HCT116 (cell line): ENCODE measurements around the gene CPT1A. TPM values are rescaled to one million over a fixed set of nuclear protein-coding genes. Genes with fewer than 3 reads are reported as not detected.

ENCODE experiments used
- ATAC-seq: fragments of 200-7000 bp; cut with Tn5 transposase; 2 replicates; pipeline ENCODE4 v1.9.1; 2020; ENCODE audit warnings: mild to moderate bottlenecking, moderate library complexity
- BruUV-seq: library from RNA; stranded (reverse); fragments of 400-500 nt; replicated peaks from 2 replicates; lab custom pipeline; 2021; lab: Mats Ljungman, UMichigan
- CTCF ChIA-PET: fragments of 300-600 bp; sonication (Branson Sonifier 250); formaldehyde crosslinking; loops from one replicate; lab custom pipeline; 2021; ENCODE audit warnings: antibody characterized with exemption; lab: Charles Lee
- POLR2A ChIA-PET: fragments of 300-600, 350-600 bp; sonication (Branson Sonifier 250); formaldehyde crosslinking; loops from one replicate; lab custom pipeline; 2021; ENCODE audit warnings: antibody characterized with exemption; lab: Charles Lee
- RAD21 ChIA-PET, 2 experiments: fragments of 300-600 bp; sonication (Branson Sonifier 250); formaldehyde crosslinking; loops; one replicate each; lab custom pipeline; 2023; ENCODE audit warnings: low total read pairs in 2 of 2; ENCODE audit not compliant: uncharacterized antibody in 2 of 2, unreplicated experiment in 2 of 2, low non-redundant PET in 1 of 2; lab: Charles Lee
- DNase-seq: peaks from one replicate; pipeline ENCODE4 v3.0.0-alpha.2; 2010; ENCODE audit warnings: low read depth, low spot score
- H2AFZ ChIP-seq: fragments of 200-600 bp; shearing (Covaris generic), sonication (generic); 2 replicates; pipeline ENCODE4 v1.6.1; 2017; ENCODE audit warnings: low read depth, mixed run types, mixed read lengths, antibody characterized with exemption, low read length; ENCODE audit not compliant: poor library complexity, severe bottlenecking
- H3K27ac ChIP-seq: 2 replicates; pipeline ENCODE4 v1.5.1; 2012; ENCODE audit warnings: low read depth, low read length
- H3K27me3 ChIP-seq: fragments of 200-600 bp; sonication (generic); 2 replicates; pipeline ENCODE4 v1.6.1; 2016; ENCODE audit warnings: mixed run types, low read length, mixed read lengths; ENCODE audit not compliant: insufficient read depth
- H3K36me3 ChIP-seq, 2 experiments: fragments of 200-500 bp in 1 of 2; fragments of 200-600 bp in 1 of 2; sonication (Bioruptor generic) in 1 of 2; sonication (generic) in 1 of 2; 2 replicates each; pipeline versions ENCODE4 v1.5.1 to v1.6.1; 2014 to 2016; ENCODE audit warnings: low read length in 2 of 2, inconsistent platforms in 1 of 2, mixed read lengths in 1 of 2, mixed run types in 1 of 2; ENCODE audit not compliant: insufficient read depth in 2 of 2, control insufficient read depth in 1 of 2
- H3K4me1 ChIP-seq, 2 experiments: fragments of 200-600 bp in 1 of 2; sonication (generic) in 1 of 2; 2 replicates each; pipeline versions ENCODE4 v1.5.1 to v1.6.1; 2012 to 2017; ENCODE audit warnings: low read length in 2 of 2, inconsistent platforms in 1 of 2, mild to moderate bottlenecking in 1 of 2, mixed read lengths in 1 of 2, mixed run types in 1 of 2, moderate library complexity in 1 of 2; ENCODE audit not compliant: insufficient read depth in 2 of 2, control insufficient read depth in 1 of 2
- H3K4me2 ChIP-seq: fragments of 200-600 bp; sonication (generic); 2 replicates; pipeline ENCODE4 v1.6.1; 2017; ENCODE audit warnings: mixed run types, low read length, mixed read lengths
- H3K4me3 ChIP-seq, 2 experiments: fragments of 200-600 bp in 1 of 2; sonication (generic) in 1 of 2; replicated peaks in 1 of 2; 2 replicates each; pipeline ENCODE4 v1.5.1; 2011 to 2016; ENCODE audit warnings: low read length in 2 of 2, control low read depth in 1 of 2, low read depth in 1 of 2, mild to moderate bottlenecking in 1 of 2, mixed read lengths in 1 of 2, mixed run types in 1 of 2
- H3K79me2 ChIP-seq: fragments of 200-600 bp; sonication (generic); 2 replicates; pipeline ENCODE4 v1.6.1; 2017; ENCODE audit warnings: mild to moderate bottlenecking, mixed run types, low read length, moderate library complexity, mixed read lengths; ENCODE audit not compliant: insufficient read depth
- H3K9ac ChIP-seq: fragments of 200-600 bp; sonication (generic); 2 replicates; pipeline ENCODE4 v1.6.1; 2016; ENCODE audit warnings: low read length, mixed read lengths
- H3K9me2 ChIP-seq: fragments of 200-600 bp; sonication (generic), shearing (Covaris generic); 2 replicates; pipeline ENCODE4 v1.6.1; 2017; ENCODE audit warnings: mixed run types, mild to moderate bottlenecking, moderate library complexity; ENCODE audit not compliant: insufficient read depth
- H3K9me3 ChIP-seq, 2 experiments: fragments of 200-500 bp in 1 of 2; fragments of 200-600 bp in 1 of 2; sonication (Bioruptor generic) in 1 of 2; sonication (generic) in 1 of 2; 2 replicates each; pipeline ENCODE4 v1.6.1; 2014 to 2017; ENCODE audit warnings: low read length in 2 of 2, mixed read lengths in 2 of 2, inconsistent platforms in 1 of 2, low read depth in 1 of 2, mild to moderate bottlenecking in 1 of 2, mixed run types in 1 of 2, moderate library complexity in 1 of 2; ENCODE audit not compliant: control insufficient read depth in 1 of 2, insufficient read depth in 1 of 2
- H4K20me1 ChIP-seq: fragments of 200-600 bp; sonication (generic), shearing (Covaris generic); 2 replicates; pipeline ENCODE4 v1.6.1; 2017; ENCODE audit warnings: mixed run types, mild to moderate bottlenecking, moderate library complexity; ENCODE audit not compliant: insufficient read depth
- CBX3 ChIP-seq: IDR thresholded peaks from 2 replicates; pipeline ENCODE4 v1.6.1; 2012; ENCODE audit warnings: low read depth
- CEBPB ChIP-seq: IDR thresholded peaks from 2 replicates; pipeline ENCODE4 v1.6.1; 2012; ENCODE audit warnings: low read depth
- EGR1 ChIP-seq: IDR thresholded peaks from 2 replicates; pipeline ENCODE4 v1.6.1; 2012; ENCODE audit warnings: low read depth
- JUND ChIP-seq: IDR thresholded peaks from 2 replicates; pipeline ENCODE4 v1.6.1; 2012
- MAX ChIP-seq: IDR thresholded peaks from 2 replicates; pipeline ENCODE4 v1.6.1; 2012
- ZBTB33 ChIP-seq: IDR thresholded peaks from 2 replicates; pipeline ENCODE4 v1.6.1; 2011; ENCODE audit warnings: mild to moderate bottlenecking, low read length, moderate library complexity; ENCODE audit not compliant: insufficient replicate concordance; ENCODE audit errors: extremely low read depth
- intact Hi-C: fragments of 100-400 bp; cut with micrococcal nuclease; formaldehyde crosslinking; loops from 2 replicates; pipeline ENCODE4 v1.10.0; 2022
- total RNA-seq: library from RNA; stranded (reverse); gene quantifications from one replicate; pipeline ENCODE4 v1.2.1, GENCODE V29; 2021; ENCODE audit not compliant: unreplicated experiment

The CPT1A gene
- total RNA-seq, 1 experiment from 2014 or later, result 54.4 TPM

- DNase-seq (peak; percentile 15), ATAC-seq (peak; percentile 72)
- intact Hi-C loops, result no loop called here
- Histone ChIP-seq H3K9me3 (no peaks in the 10 kb centered on the region), H3K9ac (peak overlapping the region; percentile 38), H3K4me1 (peaks cover 18 to 24% of the 10 kb centered on the region in 2 experiments), H3K27me3 (no peaks in the 10 kb centered on the region), H3K79me2 (no peaks in the 10 kb centered on the region), H2AFZ (no peak overlapping the region), H3K9me2 (no peaks in the 10 kb centered on the region), H3K4me3 (peak overlapping the region in 1 of 2 experiments; percentile 45; a peak in 2 of 4 replicates), H4K20me1 (no peaks in the 10 kb centered on the region), H3K4me2 (peak overlapping the region; percentile 76), H3K36me3 (peaks cover 15 to 34% of the 10 kb centered on the region in 2 experiments), H3K27ac (peak overlapping the region; percentile 57; the same call in 1 of the 2 replicates)
- TF ChIP-seq CBX3 (0 out of 2 replicates have a peak, but pooled peaks have one; percentile 40), CEBPB (peak; percentile 27; the same call in 1 of the 2 replicates), EGR1 (no peak)
- ChIA-PET POLR2A (no interaction called here), RAD21 (no interaction called here), CTCF (no interaction called here)
- BruUV-seq, result no TSS peak
Observed at GRCh38 chr11:68776442-68777235, 65.1 kb downstream of the CPT1A start.

- peak; percentile 18 for DNase-seq
- Histone ChIP-seq H3K4me3 (peak overlapping the region in 1 of 2 experiments; percentile 45; a peak in 1 of 4 replicates), H3K9me2 (no peaks in the 10 kb centered on the region), H2AFZ (no peak overlapping the region), H3K27me3 (no peaks in the 10 kb centered on the region), H3K4me2 (peak overlapping the region; percentile 76), H3K9ac (peak overlapping the region; percentile 38), H3K36me3 (peaks cover 19 to 35% of the 10 kb centered on the region in 2 experiments), H3K9me3 (no peaks in the 10 kb centered on the region), H3K4me1 (peaks cover 18 to 24% of the 10 kb centered on the region in 2 experiments), H3K27ac (peak overlapping the region; percentile 57; the same call in 1 of the 2 replicates), H4K20me1 (no peaks in the 10 kb centered on the region), H3K79me2 (no peaks in the 10 kb centered on the region)
- ChIA-PET RAD21 (no interaction called here), CTCF (no interaction called here), POLR2A (no interaction called here)
- BruUV-seq, result no TSS peak
- intact Hi-C loops, result no loop called here
- TF ChIP-seq JUND (peak; percentile 26; the same call in 1 of the 2 replicates), MAX (peak; percentile 52; the same call in 1 of the 2 replicates), ZBTB33 (no peak)
- peak; percentile 84 for ATAC-seq
Observed at GRCh38 chr11:68775951-68776388, 65.7 kb downstream of the CPT1A start.
